Epidermal melanocyte (primary cell): Measurements from ENCODE around the gene NAA25.
"Not testable (repeated sequence)": the region's sequence is repeated elsewhere in the genome, so short reads cannot be mapped to it uniquely, and the experiment has no call there.

ENCODE experiments used
- DNase-seq: peaks from one replicate; pipeline ENCODE4 v3.0.0; 2011; ENCODE audit warnings: low spot score; ENCODE audit not compliant: insufficient read length

The NAA25 gene

GRCh38 chr12:112061137-112061536 is 47.4 kb downstream of the NAA25 start:
- DNase-seq, result no peak

- DNase-seq, result no peak
Measured at GRCh38 chr12:112049351-112049750, 59.2 kb downstream of the NAA25 start.

GRCh38 chr12:112046003-112046402 is 62.6 kb downstream of the NAA25 start:
- DNase-seq, result no peak

- DNase-seq, result not testable (repeated sequence)
Measured at GRCh38 chr12:112036614-112037013, 72.0 kb downstream of the NAA25 start.

DNA sequence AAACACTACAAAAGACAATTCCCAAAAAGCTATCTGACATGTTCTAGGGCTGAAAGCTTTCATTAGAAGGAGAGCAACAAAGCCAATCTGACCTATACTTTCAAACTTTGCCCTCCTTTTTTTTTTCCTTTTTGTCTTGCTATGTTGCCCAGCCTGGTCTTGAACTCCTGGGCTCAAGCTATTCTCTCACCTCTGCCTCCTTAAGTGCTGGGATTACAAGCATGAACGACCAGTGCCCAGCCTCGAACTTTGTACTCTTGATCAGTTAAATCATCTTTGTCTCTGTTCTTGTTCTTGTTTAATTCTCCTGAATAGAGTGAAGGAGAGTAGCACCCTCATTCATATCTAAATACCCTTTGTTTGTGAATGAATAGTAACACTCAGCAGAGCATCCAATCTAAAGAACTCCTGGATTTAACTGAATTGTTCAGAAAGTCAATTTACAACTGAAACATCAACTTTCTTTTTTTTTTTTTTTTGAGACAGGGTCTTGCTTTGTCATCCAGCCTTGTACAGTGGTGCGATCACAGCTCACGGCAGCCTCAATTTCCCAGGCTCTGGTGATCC is 73.3 kb downstream of the NAA25 start:
- no peak for DNase-seq

- DNase-seq, result no peak
Measured at GRCh38 chr12:112032292-112032691, 76.3 kb downstream of the NAA25 start.

GRCh38 chr12:112031472-112031871 is 77.1 kb downstream of the NAA25 start:
- no peak for DNase-seq

DNA sequence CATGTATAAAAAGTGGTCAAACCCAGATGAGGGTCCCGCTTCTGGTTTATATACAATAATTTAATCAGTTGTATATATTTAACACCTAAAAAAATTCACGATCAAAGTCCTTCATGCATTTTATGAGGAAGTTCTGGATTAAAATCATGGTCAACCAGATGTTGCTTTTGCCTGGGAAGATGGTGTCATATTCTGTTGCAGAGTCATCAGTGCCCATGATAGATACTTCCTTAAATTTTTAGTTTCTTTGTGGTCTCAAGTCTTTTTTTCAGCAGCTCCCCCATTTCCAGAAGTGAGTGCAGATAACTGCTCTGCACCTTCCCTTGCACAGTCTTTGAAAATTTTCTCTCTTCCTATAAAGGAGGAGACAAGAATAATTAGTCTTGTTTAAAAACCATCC is 79.3 kb downstream of the NAA25 start:
- no peak for DNase-seq

- DNase-seq, result no peak
Measured at GRCh38 chr12:112025808-112026375, 82.7 kb downstream of the NAA25 start.

GRCh38 chr12:112023759-112024396 is 84.7 kb downstream of the NAA25 start:
- no peak for DNase-seq

- DNase-seq, result no peak
Measured at GRCh38 chr12:112022241-112023016, 86.2 kb downstream of the NAA25 start.

DNA sequence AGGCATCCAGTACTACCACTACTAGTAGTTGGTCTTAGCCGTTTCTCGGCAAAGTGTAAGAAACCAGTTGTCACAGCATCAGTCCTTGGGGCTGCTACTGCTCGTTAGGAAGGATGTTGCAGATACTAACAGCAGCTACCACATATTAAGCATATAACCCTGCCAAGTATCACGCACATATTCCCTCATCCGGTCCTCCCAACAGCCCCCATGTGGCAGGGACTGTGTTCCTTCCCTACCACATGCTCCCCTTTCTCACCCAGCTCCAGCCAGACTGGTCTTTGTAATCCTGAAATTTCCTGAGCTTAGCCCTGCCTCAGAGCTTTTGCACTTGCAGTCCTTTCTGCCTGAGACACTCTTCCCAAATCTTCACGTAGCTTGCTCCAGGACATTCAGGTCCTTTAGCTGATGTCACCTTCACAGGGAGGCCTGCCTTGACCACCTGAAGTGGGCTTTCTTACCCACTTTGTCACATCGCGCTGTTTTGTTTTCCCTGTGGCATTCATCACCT is 87.6 kb downstream of the NAA25 start:
- no peak for DNase-seq

- DNase-seq, result no peak
Measured at GRCh38 chr12:112018571-112019237, 89.9 kb downstream of the NAA25 start.

DNA sequence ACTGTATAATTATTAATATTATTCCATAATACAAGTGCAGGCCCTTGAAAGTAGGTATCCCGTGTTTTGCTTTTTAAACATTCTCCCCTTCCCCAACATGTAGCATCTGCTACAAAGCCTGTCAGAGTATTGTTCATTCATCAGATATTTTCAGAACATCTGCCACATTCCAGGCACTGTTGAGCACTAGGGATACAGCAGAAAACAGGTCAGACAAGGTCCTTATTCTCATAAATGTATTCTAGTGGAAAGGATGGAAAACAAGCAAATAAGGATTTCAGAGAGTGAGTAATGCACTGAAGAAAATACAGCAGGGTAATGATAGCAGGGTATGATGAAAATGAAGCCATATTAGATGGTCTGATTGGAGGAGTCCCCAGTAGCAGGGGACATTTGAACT is 91.5 kb downstream of the NAA25 start:
- no peak for DNase-seq

- no peak for DNase-seq
Measured at GRCh38 chr12:112015938-112016337, 92.6 kb downstream of the NAA25 start.

DNA sequence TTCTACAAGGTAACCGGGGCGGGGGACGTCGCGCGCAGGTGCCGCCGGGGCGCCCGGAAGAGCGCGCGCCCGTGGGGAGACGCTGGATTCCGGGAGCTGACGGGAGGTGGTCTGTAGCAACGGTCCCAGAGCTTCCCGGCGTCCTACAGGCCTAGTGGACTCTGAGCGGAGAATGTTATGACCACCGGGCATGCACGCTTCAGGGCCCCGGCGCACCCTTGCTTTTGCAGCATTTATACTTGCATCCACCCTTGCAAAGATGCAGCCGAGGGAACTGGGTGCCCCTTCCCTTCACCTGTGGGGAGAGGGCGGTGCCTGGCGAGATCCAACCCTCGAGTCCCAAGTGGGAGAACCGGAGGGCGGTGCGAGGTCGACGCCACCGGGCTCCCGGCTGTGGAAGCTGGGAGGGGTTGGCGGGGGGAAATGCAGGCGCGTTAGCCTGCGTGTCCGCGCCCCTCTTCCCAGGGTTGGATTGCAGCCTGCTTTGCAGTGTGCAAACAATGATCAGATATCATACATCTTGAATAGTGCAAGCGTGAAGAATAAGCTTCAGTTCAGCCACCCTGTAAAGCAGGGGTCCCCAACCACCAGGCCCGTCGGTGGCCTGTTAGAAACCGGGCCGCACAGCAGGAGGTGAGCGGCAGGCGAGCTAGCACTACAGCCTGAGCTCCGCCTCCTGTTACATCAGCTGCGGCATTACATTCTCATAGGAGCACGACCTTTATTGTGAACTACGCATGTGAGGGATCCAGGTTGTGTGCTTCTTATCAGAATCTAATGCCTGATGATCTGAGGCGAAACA is 94.8 kb downstream of the NAA25 start:
- DNase-seq, result no peak

DNA sequence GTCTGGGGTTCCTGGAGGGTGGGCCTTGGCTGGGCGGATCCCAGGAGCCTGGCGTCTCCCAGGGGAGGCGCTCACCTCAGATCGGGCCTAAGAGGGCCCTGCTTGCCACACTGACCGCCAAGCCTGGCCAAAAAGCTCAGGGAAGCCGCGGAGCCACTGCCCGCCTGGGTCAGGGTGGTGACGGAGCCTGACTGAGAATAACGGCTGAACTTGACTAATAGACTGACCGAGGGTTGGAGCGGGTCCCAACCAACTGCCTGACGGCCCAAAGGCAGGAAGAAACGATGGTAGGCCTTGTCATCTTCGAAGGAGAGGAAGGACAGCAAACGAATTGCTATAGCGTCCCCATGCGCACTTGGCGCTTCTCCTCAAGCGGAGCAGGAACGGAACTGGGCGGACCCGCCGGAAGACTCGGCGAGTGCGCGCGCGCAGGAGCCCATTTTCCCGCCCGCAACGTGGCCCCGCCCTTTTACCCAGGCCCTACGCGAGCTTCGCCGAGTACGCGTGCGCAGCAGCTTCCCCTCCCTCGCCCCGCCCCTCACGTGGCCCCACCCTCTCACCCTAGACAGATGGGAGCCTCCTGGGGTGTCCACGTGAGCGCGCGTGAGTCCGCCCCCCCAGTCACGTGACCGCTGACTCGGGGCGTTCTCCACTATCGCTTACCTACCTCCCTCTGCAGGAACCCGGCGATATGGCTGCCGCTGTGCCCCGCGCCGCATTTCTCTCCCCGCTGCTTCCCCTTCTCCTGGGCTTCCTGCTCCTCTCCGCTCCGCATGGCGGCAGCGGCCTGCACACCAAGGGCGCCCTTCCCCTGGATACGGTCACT is 95.6 kb downstream of the NAA25 start, which contains the start of the genes ERP29 and TMEM116:
Gene ERP29 (plus strand): TSS at position 652 of the 826 bp plus-strand sequence. CDS start 40 bp downstream, at position 692.
Gene TMEM116 (minus strand): TSS at position 391 of the 826 bp plus-strand sequence. CDS start 7,895 bp downstream, outside the sequence.
- DNase-seq, result peak; percentile 97

- no peak for DNase-seq
Measured at GRCh38 chr12:112011685-112012084, 96.9 kb downstream of the NAA25 start.
